K562 (cell line): Measurements from ENCODE around the gene SPEM1. TPM values are rescaled to one million over a fixed set of nuclear protein-coding genes. Genes with fewer than 3 reads are reported as not detected.

ENCODE experiments used
- ATF3 ChIP-seq, 2 experiments: fragments of 450-650 bp in 1 of 2; sonication (generic) in 1 of 2; formaldehyde crosslinking in 1 of 2; IDR thresholded peaks in 1 of 2; conservative IDR thresholded peaks in 1 of 2; 2 replicates each; pipeline versions ENCODE4 v1.6.1 to v1.8.1; 2016 to 2023; ENCODE audit warnings: mild to moderate bottlenecking in 2 of 2, moderate library complexity in 2 of 2, inconsistent platforms in 1 of 2, missing genetic modification reagents in 1 of 2
- DMBX1 ChIP-seq: fragments of 250-450 bp; sonication (Bioruptor Pico); IDR thresholded peaks from 2 replicates; pipeline ENCODE4 v1.8.0; 2022; ENCODE audit warnings: inconsistent platforms, mild to moderate bottlenecking, moderate library complexity, borderline replicate concordance
- DPF2 ChIP-seq: fragments of 450-650 bp; IDR thresholded peaks from 2 replicates; pipeline ENCODE4 v1.6.1; 2016
- ERF ChIP-seq: fragments of 450-650 bp; formaldehyde crosslinking; IDR thresholded peaks from 2 replicates; pipeline ENCODE4 v1.4.0; 2020; ENCODE audit warnings: mild to moderate bottlenecking, mixed read lengths
- HNRNPUL1 ChIP-seq: fragments of 200-400 bp; formaldehyde crosslinking; IDR thresholded peaks from 2 replicates; pipeline ENCODE4 v1.6.1; 2017; ENCODE audit warnings: low read length
- HSF4 ChIP-seq: fragments of 250-450 bp; sonication (Bioruptor Pico); IDR thresholded peaks from 2 replicates; pipeline ENCODE4 v2.1.2; 2022; ENCODE audit warnings: mild to moderate bottlenecking, moderate library complexity, borderline replicate concordance
- KHSRP ChIP-seq: fragments of 450-650 bp; IDR thresholded peaks from 2 replicates; pipeline ENCODE4 v1.6.1; 2017
- L3MBTL2 ChIP-seq: fragments of 450-650 bp; IDR thresholded peaks from 2 replicates; pipeline ENCODE4 v1.6.1; 2016; ENCODE audit warnings: mild to moderate bottlenecking, moderate library complexity
- MXI1 ChIP-seq: IDR thresholded peaks from 2 replicates; pipeline ENCODE4 v1.6.1; 2011; ENCODE audit warnings: low read depth, mild to moderate bottlenecking, improper control_type of control experiment, low read length
- SAP30 ChIP-seq: fragments of 200-600 bp; sonication (generic); IDR thresholded peaks from 2 replicates; pipeline ENCODE4 v1.6.1; 2012; ENCODE audit warnings: borderline replicate concordance, low read depth, mild to moderate bottlenecking, moderate library complexity, low read length, control low read depth, inconsistent platforms; ENCODE audit not compliant: insufficient read depth, poor library complexity, severe bottlenecking
- SIX5 ChIP-seq, 2 experiments: IDR thresholded peaks; 2 replicates each; pipeline ENCODE4 v1.6.1; 2011; ENCODE audit warnings: low read length in 2 of 2, borderline replicate concordance in 1 of 2, low read depth in 1 of 2, mild to moderate bottlenecking in 1 of 2, moderate library complexity in 1 of 2; ENCODE audit not compliant: insufficient read depth in 1 of 2
- SMAD3 ChIP-seq: fragments of 450-650 bp; formaldehyde crosslinking; conservative IDR thresholded peaks from 2 replicates; pipeline ENCODE4 v1.4.0; 2020; ENCODE audit warnings: mild to moderate bottlenecking
- SNRNP70 ChIP-seq: fragments of 200-400 bp; formaldehyde crosslinking; optimal IDR thresholded peaks from 2 replicates; pipeline ENCODE3; 2017; ENCODE audit warnings: low read depth, low read length
- SPI1 ChIP-seq: IDR thresholded peaks from 2 replicates; pipeline ENCODE4 v1.6.1; 2011; ENCODE audit warnings: low read depth, low read length, control low read depth, borderline replicate concordance
- SRSF1 ChIP-seq: fragments of 200-400 bp; formaldehyde crosslinking; IDR thresholded peaks from 2 replicates; pipeline ENCODE4 v1.6.1; 2017; ENCODE audit warnings: mild to moderate bottlenecking, low read depth, low read length, moderate library complexity
- YBX1 ChIP-seq: fragments of 450-650 bp; IDR thresholded peaks from 2 replicates; pipeline ENCODE4 v1.7.1; 2016; ENCODE audit warnings: mild to moderate bottlenecking
- ZBTB49 ChIP-seq: sonication (generic); formaldehyde crosslinking; IDR thresholded peaks from 2 replicates; pipeline ENCODE4 v1.8.0; 2022; ENCODE audit warnings: missing genetic modification reagents, mild to moderate bottlenecking, borderline replicate concordance
- ZNF445 ChIP-seq: fragments of 250-450 bp; sonication (Bioruptor Pico); IDR thresholded peaks from 2 replicates; pipeline ENCODE4 v1.4.0; 2020; ENCODE audit warnings: low read depth, mild to moderate bottlenecking, moderate library complexity
- ZNF764 ChIP-seq: fragments of 250-450 bp; sonication (Bioruptor Pico); IDR thresholded peaks from 2 replicates; pipeline ENCODE4 v1.4.0; 2020; ENCODE audit warnings: low read depth, mild to moderate bottlenecking, moderate library complexity
- polyA plus RNA-seq, 8 experiments: library from polyadenylated mRNA; depleted of rRNA in 4 of 8; stranded (reverse) in 5 of 8; unstranded in 3 of 8; fragments of >200 nt; fragmentation: Nextera tagmentation in 2 of 8; fragmentation: Illumina TruSeq in 1 of 8; extraction: Ambion mirVana in 2 of 8; extraction: Trizol in 1 of 8; gene quantifications; 2 replicates each; pipeline versions ENCODE4 v1.2.1 to v1.2.3, GENCODE V29; 2011 to 2014; ENCODE audit warnings: inconsistent platforms in 1 of 8, missing spikeins in 1 of 8
- total RNA-seq, 7 experiments: library from RNA; depleted of rRNA in 6 of 7; stranded (reverse); fragments of >200 nt in 6 of 7; fragmentation: Illumina TruSeq in 2 of 7; extraction: Trizol in 2 of 7; gene quantifications; 2 replicates each; pipeline versions ENCODE4 v1.2.1 to v1.2.3, GENCODE V29; 2011 to 2021; ENCODE audit warnings: low replicate concordance in 1 of 7
- TF ChIP-seq, protein P1 (sequence below): fragments of 250-450 bp; sonication (Bioruptor Pico); IDR thresholded peaks from 2 replicates; pipeline ENCODE4 v1.8.0; 2021; ENCODE audit warnings: moderate library complexity, mild to moderate bottlenecking, inconsistent platforms
- TF ChIP-seq, protein P2 (sequence below): fragments of 200-800 bp; sonication (Bioruptor generic); IDR thresholded peaks from 2 replicates; pipeline ENCODE4 v1.6.1; 2017; ENCODE audit warnings: missing genetic modification characterization, missing compliant biosample characterization

The SPEM1 gene
- total and polyA plus RNA-seq, 9 of the 15 experiments (the other 6 are each of a cell fraction or from before 2014, with no cell fraction given) = not detected

DNA sequence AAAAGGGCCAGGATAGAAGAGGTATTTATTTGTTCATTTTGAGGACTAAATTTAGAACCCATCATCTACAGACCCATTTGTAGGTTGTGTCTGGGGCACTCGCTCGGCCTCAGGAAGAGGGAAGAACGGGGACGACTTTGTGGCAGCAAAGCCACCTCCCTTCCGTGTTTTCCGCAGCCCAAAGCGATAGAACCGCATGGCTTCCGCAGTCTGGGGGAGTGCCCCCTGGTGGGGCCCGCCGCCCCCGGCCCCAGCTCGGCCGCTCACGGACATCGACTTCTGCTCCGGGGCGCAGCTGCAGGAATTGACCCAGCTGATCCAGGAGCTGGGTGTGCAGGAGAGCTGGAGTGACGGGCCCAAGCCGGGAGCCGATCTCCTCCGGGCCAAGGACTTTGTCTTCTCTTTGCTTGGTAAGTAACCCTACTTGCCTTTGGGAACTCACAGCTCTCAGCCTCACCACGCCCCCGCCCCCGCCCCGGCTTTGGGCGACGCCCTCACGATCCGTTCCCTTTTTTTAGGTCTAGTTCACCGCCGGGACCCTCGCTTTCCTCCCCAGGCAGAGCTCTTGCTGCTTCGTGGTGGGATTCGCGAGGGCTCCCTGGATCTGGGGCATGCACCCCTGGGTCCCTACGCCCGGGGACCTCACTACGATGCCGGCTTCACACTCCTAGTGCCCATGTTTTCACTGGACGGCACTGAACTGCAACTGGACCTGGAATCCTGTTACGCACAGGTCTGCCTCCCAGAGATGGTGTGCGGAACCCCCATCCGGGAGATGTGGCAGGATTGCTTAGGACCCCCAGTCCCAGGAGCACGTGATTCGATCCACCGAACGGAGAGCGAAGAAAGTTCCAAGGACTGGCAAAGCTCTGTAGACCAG lies 15.8 kb downstream of the SPEM1 start (continued):
- TF ChIP-seq SAP30 (peak; percentile 57), SNRNP70 (no peak), DPF2 (no peak), SPI1 (no peak), ZBTB49 (CRISPR knock-in tag) (no peak), HSF4 (CRISPR knock-in tag) (no peak), L3MBTL2 (0 out of 2 replicates have a peak, but pooled peaks have one; percentile 48), ZNF764 (CRISPR knock-in tag) (no peak), SRSF1 (no peak), ZNF445 (CRISPR knock-in tag) (no peak), KHSRP (no peak), MXI1 (no peak), DMBX1 (CRISPR knock-in tag) (no peak), HNRNPUL1 (no peak), SMAD3 (CRISPR knock-in tag) (no peak), ERF (CRISPR knock-in tag) (no peak), ATF3 (IDR thresholded peaks at IDR 0.05) (no peak), ATF3 (CRISPR knock-in tag; conservative IDR thresholded peaks at IDR 0.05) (no peak), SIX5 (IDR thresholded peaks at IDR 0.05; ENCODE audit: borderline replicate concordance in 1 of 2, insufficient read depth in 1 of 2, low read depth in 1 of 2, low read length in 2 of 2) (no peak), YBX1 (no peak)
- TF ChIP-seq, protein P1, sequence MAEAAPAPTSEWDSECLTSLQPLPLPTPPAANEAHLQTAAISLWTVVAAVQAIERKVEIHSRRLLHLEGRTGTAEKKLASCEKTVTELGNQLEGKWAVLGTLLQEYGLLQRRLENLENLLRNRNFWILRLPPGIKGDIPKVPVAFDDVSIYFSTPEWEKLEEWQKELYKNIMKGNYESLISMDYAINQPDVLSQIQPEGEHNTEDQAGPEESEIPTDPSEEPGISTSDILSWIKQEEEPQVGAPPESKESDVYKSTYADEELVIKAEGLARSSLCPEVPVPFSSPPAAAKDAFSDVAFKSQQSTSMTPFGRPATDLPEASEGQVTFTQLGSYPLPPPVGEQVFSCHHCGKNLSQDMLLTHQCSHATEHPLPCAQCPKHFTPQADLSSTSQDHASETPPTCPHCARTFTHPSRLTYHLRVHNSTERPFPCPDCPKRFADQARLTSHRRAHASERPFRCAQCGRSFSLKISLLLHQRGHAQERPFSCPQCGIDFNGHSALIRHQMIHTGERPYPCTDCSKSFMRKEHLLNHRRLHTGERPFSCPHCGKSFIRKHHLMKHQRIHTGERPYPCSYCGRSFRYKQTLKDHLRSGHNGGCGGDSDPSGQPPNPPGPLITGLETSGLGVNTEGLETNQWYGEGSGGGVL (CRISPR knock-in tag) = no peak
- TF ChIP-seq, protein P2, sequence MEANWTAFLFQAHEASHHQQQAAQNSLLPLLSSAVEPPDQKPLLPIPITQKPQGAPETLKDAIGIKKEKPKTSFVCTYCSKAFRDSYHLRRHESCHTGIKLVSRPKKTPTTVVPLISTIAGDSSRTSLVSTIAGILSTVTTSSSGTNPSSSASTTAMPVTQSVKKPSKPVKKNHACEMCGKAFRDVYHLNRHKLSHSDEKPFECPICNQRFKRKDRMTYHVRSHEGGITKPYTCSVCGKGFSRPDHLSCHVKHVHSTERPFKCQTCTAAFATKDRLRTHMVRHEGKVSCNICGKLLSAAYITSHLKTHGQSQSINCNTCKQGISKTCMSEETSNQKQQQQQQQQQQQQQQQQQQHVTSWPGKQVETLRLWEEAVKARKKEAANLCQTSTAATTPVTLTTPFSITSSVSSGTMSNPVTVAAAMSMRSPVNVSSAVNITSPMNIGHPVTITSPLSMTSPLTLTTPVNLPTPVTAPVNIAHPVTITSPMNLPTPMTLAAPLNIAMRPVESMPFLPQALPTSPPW (CRISPR knock-in tag) = peak; percentile 41
